Cerebellar nuclear complex (tissue), 1 donor: Measurements from ENCODE around the gene ADRB2.
"Not testable (repeated sequence)": the region's sequence is repeated elsewhere in the genome, so short reads cannot be mapped to it uniquely, and the experiment has no call there.

Source experiments
- DNase-seq, 2 experiments: peaks; one replicate each; lab custom pipeline; 2025; lab: John Stamatoyannopoulos, UW

ADRB2 gene

GRCh38 chr5:148856009-148856367 lies 29.6 kb downstream of the ADRB2 start:
- no peak for DNase-seq

GRCh38 chr5:148856424-148856823 lies 30.0 kb downstream of the ADRB2 start:
- DNase-seq = no peak

- no peak for DNase-seq
Observed at GRCh38 chr5:148857474-148857873, 31.1 kb downstream of the ADRB2 start.

- no peak for DNase-seq
Observed at GRCh38 chr5:148858106-148858505, 31.7 kb downstream of the ADRB2 start.

- no peak for DNase-seq
Observed at GRCh38 chr5:148858547-148858946, 32.1 kb downstream of the ADRB2 start.

- DNase-seq = no peak
Observed at GRCh38 chr5:148859703-148860102, 33.3 kb downstream of the ADRB2 start.

GRCh38 chr5:148860599-148860998 lies 34.2 kb downstream of the ADRB2 start:
- no peak for DNase-seq

- no peak for DNase-seq
Observed at GRCh38 chr5:148861088-148861487, 34.7 kb downstream of the ADRB2 start.

GRCh38 chr5:148861696-148862095 lies 35.3 kb downstream of the ADRB2 start:
- no peak for DNase-seq

- no peak for DNase-seq
Observed at GRCh38 chr5:148864113-148864841, 37.9 kb downstream of the ADRB2 start.

- no peak for DNase-seq
Observed at GRCh38 chr5:148866024-148866423, 39.6 kb downstream of the ADRB2 start.

- no peak for DNase-seq
Observed at GRCh38 chr5:148873120-148873519, 46.7 kb downstream of the ADRB2 start.

GRCh38 chr5:148873690-148874485 lies 47.5 kb downstream of the ADRB2 start:
- no peak for DNase-seq

- no peak for DNase-seq
Observed at GRCh38 chr5:148875205-148875875, 48.9 kb downstream of the ADRB2 start.

- DNase-seq = not testable (repeated sequence)
Observed at GRCh38 chr5:148877436-148877835, 51.0 kb downstream of the ADRB2 start.
